IPS-NIHi7 (cell line): ENCODE measurements around the gene NLRP10.

ENCODE experiments used
- DNase-seq: peaks from one replicate; pipeline ENCODE4 v3.0.0; 2012; ENCODE audit warnings: mixed read lengths; ENCODE audit errors: extremely low spot score

NLRP10 gene

DNA sequence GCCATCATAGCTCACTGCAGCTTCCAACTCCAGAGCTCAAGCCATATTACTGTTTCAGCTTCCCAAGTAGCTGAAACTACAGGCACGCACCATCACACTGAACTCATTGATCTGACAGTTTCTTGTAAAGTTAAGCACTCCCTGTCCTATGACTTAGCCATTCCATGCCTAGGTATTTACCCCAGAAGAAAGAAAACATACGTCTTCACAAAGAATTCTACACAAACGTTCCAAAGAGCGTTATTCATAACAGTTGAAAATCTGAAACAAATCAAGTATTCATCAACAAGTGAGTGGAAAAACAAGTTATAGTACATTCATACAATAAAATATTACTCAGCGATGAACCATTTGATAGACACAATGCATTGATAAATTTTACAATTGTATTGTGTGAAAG is 7.8 kb upstream of the NLRP10 start:
- no peak for DNase-seq

DNA sequence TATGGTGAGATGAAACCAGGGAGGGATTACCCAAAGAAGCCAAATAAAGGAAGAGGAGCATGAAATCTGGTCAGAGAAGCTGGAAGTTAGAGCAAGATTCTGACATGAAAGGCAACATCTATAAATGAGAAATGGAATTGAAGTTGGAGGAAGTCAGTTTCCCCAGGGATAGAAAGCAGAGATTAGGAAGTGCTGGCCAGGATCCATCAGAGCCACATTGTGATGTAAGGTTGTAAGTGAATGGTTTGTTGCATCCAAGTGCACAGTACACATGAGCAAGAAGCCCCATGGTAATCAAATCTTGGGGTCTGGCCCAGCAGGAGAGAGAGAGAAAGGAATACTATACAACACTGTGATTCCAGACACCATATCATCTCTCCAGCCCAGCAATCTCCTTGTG is 6.6 kb upstream of the NLRP10 start:
- DNase-seq, result no peak

DNA sequence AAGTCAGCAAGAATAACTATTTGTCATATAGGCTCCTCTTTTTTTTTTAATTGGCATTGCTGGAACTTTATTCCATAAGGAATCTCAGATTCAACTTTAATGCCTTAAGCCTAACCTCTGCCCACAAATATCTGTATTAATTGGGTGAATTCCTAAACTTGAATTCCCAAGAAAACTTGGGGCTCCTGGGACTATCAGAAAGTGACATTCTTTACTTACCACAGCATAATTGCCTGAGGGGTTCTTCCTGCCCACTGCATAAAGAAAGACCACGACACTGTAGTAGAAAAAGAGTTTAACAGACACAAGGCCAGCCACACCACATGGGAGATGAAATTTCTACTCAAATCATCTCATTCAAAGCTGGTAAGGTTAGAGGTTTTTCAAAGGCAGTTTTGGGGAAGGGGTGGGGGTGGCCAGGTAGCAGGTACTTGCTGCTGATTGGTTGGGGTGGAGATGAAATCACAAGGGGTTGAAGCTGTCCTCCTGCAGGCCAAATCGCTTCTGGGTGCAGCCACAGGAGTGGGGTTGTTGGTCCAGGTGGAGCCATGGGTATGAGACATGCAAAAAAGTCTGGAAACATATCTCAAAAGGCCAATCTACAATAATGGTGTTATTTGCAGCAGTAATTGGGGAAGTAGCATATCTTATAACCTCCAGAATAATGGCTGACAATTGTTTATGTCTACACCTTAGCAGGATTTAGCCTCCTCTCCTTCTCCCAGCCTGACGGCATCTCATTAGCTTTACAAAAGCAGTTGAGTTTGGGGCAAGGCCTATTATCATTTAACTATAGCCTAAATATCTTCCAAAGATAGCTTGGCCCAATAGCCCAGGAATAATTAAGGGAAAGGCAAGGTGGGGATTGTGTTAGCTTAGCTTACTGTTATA is 4.8 kb upstream of the NLRP10 start:
- DNase-seq, result no peak

DNA sequence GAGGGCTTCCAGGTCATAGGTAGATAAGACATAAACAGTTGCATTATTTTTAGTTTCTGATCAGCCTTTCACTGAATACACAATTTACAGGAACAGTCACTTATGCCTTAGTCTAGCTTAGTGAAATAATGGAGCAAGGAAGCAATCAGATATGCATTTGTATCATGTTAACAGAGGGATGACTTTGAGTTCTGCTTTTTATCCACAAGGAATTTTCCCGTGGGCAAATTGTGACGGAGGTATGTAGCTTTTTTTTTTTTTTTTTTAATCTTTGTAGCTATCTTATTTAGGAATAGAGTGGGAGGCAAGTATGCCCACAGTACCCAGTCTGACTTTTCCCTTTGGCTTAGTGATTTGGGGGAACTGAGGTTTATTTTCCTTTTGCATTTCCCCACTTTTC is 3.4 kb upstream of the NLRP10 start:
- DNase-seq, result no peak

DNA sequence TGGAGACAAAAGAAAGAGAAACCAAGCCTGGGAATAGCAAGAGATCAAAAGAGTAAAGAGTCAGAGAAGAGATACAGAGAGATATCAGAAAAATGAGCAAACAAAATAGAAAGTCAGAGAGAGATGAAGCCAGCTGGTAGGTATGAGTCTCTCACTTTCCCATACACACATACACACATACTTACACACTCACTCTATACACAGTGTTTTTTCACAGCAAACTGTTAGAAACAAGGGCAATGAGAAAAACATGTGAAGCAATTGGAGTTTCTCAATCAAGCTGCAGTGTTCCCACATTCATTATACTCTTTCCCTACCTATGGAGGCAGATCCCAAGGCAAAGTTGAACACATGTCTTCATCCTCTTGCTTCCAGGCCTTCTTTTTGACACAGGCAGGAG is 2.6 kb upstream of the NLRP10 start:
- DNase-seq, result no peak

DNA sequence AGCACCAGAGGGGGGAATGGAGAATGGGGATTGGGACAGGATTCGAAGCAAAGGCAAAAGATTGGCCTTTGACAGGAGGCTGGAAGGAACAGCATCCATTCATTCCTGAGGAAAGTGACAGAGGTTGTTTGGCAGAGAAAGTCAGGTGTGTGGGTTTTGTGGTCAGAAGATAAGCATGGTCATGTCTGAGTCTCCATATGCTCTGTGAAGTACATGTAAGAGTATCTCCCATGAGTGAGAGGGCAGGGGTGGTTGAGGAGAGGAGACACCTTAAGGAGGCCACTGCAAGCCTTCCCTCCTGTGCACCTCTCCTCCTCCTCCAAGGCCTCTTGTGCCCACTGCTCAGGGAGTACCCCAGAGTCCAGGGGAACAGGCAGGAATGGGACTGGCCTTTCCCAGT is 1.9 kb upstream of the NLRP10 start:
- DNase-seq, result no peak

DNA sequence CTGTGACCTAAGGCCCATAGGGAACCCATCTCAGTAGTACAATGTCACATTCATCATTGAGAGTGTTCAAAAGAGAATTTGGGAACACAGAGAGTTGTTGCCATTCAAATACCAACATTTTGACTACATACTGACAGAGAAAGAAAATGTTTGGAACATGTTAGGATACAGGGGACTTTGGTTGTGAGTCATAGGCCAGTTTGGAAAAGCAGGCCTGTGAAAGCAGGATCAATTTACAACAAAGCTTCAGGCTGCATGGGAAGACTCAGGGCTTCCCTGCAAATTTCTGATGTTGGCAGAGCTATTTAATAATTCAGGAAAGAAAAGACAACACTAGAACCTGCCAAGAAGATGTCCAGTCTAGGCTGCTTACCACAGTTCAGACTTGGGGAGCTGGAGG is 374 bp downstream of the NLRP10 start:
- DNase-seq, result no peak

DNA sequence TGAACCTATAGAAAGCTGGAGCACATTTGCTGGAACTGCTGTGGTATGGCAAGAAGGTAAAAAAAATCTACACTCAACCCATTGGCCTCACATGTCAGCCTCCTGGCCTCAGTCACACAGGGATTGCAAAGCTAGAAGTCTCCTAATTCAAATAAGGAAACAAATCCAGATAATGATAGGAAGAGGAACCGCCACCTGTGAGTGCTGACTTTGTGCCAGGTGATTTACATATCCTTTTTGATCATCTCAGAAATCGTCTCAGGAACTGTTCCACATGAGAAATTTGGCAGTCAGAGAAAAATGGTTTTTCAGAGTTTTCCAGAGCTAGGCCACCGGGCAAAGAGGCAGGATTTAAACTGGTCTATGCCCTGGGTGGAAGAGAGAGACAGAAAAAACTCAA is 986 bp downstream of the NLRP10 start:
- no peak for DNase-seq

DNA sequence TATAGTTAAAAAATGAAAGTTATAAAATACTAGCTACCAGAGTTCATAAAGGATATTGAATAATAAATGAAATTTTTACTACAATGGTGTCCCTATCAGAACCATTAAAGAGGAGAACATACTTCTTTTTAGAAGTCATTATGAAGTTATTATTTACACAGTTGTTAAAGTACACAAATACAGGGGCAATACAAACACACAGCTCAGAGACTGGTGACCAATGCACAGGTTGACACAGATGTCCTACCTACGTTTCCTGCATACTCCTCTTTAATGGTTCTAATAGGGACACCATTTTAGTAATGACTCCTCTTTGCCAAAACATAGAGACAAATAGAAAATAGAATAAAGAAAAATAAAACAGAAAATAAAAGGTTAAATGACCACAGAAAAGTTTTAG is 10.1 kb downstream of the NLRP10 start:
- DNase-seq, result no peak

DNA sequence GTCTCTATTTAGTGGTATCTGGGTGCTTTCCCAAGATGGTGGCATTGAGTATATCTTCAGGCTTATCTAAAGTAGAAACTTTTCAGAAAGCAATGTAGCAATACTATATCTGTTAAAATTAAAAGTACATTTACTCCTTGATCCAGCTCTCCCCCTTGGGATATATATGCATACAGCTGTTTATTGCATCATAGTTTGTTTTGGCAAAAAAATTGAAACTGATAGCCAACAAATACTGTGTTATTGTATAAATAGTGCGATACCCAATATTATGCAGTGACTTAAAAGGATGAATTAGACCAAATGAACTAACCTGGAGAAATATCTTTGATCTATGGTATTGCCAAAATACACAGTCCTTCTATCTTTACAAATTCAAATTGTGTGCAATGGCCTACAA is 15.3 kb downstream of the NLRP10 start:
- no peak for DNase-seq

DNA sequence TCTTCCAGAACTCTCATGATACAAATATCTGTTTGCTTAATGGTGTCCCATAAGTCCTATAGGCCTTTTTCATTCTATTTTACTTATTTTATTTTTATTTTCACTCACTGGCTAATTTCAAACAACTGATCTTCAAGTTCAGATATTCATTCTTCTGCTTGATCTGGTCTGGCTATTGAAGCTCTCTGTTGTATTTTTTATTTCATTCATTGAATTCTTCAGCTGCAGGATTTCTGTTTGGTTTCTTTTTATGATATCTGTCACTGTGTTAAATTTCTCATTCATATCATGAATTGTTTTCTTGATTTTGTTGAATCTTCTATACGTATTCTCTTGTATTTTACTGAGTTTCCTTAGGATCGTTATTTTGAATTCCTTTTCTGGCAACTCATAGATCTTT is 21.1 kb downstream of the NLRP10 start:
- DNase-seq, result no peak

DNA sequence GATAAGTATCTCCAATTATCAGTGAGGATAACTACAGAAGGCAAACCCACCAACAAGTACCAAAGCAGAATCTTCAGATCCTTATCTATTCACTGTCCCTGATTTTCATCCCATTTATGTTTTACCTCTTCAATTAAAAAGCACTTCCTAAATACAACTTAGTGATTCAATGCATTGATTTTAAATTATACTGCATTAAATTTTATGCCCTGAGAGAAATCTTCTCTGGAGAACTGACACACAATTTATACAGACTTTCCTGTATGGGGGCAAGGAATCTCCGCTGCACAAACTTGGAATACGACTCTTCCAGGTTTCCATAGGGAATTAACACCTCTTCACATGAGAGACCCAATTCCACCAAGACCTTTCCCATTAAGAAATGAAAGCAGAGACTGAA is 23.6 kb downstream of the NLRP10 start, which contains the start of gene OR10A3:
Gene OR10A3 (minus strand): TSS at position 101 of the 400 bp plus-strand sequence. CDS start 2,188 bp downstream, outside the sequence.
- no peak for DNase-seq

DNA sequence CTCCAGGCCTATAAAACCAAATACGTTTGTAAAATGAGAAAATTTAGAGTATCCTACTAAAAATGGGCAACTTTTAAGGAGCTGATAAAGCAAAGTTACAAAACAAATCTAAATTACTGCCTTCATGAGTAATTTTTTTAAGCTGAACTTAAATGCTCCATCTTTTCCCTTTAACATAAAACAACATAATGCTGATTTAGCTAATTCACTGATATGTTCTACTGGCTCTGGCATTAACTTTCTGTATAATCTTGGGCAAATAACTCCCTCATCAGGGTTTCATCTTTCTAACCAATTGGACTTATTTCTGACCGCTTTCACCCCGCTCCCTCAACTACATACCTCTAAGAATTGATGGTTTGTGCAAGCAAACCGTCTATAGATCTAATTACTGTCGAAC is 24.1 kb downstream of the NLRP10 start:
- DNase-seq, result no peak

DNA sequence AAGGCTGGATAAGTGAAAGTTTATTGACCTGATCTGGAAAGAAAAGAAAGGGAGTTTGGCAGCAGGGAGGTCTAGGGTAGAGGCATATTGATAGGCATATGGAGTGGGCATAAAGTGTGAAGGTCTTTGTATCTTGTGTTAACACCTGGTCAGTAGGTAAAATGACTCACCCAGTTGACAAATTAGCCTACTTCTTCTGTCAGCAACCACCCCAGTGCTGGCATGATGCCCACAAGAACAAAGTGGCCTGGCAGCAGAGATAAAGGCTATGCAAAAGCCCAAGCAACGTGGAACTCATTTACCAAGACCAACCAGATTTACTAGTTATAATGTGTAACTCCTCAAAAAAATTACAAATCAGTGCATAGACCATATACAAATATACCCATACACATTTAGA is 28.6 kb downstream of the NLRP10 start:
- no peak for DNase-seq

DNA sequence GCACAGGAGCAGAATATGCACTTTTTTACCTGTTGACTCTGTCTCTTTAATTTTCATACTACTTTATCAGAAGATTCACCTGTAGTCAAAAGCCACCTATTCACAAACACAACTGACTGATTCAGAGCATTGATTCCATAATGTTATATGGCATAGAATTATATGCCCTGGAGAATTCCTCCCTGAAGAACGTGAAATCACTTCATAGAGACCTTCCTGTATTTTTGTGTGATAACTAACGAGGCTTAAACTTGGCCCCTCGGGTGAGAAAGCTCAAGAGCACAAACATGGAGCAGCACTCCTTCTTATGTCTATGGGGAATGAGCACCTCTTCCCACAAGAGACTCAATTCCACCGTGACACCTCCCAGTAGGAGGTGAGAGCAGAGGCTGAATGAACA is 34.1 kb downstream of the NLRP10 start, which contains the start of gene OR10A6:
Gene OR10A6 (minus strand): TSS at position 101 of the 400 bp plus-strand sequence. CDS start 2,606 bp downstream, outside the sequence.
- DNase-seq, result no peak

DNA sequence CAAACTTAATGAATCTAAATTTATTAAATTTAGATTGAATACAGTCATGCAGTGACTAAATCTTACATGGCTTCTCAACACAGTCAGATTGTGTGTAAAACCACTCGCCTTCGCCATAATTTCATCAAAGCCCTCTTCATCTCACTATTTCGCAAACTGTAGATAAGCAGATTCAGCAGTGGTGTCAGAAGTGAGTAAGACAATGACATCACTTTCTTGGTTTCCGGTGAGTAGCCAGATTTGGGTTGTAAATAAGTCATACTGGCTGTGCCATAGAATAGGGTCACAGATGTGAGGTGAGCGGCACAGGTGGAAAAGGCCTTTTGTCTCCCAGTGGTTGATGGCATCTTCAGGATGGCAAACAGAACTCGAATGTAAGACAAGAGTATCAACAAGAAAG is 37.6 kb downstream of the NLRP10 start:
- no peak for DNase-seq

DNA sequence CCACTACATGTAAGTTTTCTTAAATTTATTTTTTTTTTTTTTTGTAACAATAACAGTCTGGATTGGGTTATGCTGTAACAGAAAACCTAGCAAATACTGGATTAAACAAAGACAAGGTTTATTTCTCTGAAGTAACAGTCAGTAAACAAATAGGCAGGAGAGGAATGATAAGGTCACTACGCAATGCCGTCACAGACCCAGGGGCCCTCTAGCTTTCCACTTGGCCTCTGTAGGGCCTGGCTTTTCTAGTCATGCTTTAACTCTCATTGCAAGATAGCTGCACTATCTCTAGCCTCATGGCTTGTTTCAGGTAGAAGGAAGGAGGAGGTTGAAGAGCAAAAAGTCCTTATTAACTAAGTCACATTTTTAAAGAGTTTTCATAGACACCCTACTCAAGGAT is 40.7 kb downstream of the NLRP10 start:
- DNase-seq, result no peak

DNA sequence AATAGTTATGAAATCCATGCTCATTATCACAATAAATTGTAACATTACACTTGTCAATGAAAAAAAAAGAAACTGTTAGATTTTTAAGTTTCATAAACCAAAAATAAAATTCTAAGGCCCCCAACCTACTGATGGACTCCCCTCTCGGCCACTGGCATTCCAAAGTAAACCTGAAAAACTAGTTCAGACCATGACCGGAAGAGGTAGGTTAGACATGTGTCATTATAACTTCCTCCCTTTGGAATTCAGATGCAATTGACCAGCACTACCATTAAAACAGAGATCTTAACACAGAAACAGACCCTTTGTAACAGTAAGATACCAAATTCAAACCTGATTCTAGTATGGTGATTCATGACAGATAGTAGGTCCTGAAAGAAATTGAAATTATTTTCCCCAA is 47.1 kb downstream of the NLRP10 start:
- no peak for DNase-seq
